Mesothelial cell of epicardium (in vitro differentiated cells): ENCODE data around the gene TMEM35B. TPM values are rescaled to one million over a fixed set of nuclear protein-coding genes. Genes with fewer than 3 reads are reported as not detected.
"Not testable (repeated sequence)": the region's sequence is repeated elsewhere in the genome, so short reads cannot be mapped to it uniquely, and the experiment has no call there.

Experiments used
- DNase-seq, 2 experiments: peaks; one replicate each; pipeline ENCODE4 v3.0.0; 2021; ENCODE audit warnings: low spot score in 2 of 2; ENCODE audit not compliant: unreplicated experiment in 2 of 2
- H3K27ac Mint-ChIP-seq: 2 replicates; pipeline ENCODE4 v1.8.0; 2021; ENCODE audit warnings: mixed read lengths
- H3K27me3 Mint-ChIP-seq: 2 replicates; pipeline ENCODE4 v1.8.0; 2021; ENCODE audit warnings: low read depth, mixed read lengths
- H3K36me3 Mint-ChIP-seq: 2 replicates; pipeline ENCODE4 v1.8.0; 2021; ENCODE audit warnings: mixed read lengths
- H3K4me1 Mint-ChIP-seq: 2 replicates; pipeline ENCODE4 v1.8.0; 2021; ENCODE audit warnings: mixed read lengths
- H3K4me3 Mint-ChIP-seq: 2 replicates; pipeline ENCODE4 v1.8.0; 2021; ENCODE audit warnings: mild to moderate bottlenecking, moderate library complexity, mixed read lengths
- H3K9me3 Mint-ChIP-seq: 2 replicates; pipeline ENCODE4 v1.8.0; 2021; ENCODE audit warnings: mixed read lengths
- CTCF ChIP-seq: fragments of 200-600 bp; sonication (generic); IDR thresholded peaks from one replicate; pipeline ENCODE4 v1.5.0; 2021; ENCODE audit warnings: antibody characterized with exemption; ENCODE audit not compliant: unreplicated experiment
- total RNA-seq: library from RNA; stranded (reverse); gene quantifications from 3 replicates; pipeline ENCODE4 v1.2.1, GENCODE V29; 2021

The TMEM35B gene
- total RNA-seq, 1 donor from 2014 or later, result 13.9 TPM

GRCh38 chr1:34988581-34988980 lies 3.4 kb upstream of the TMEM35B start:
- H3K27me3 Mint-ChIP-seq, result no peaks in the 10 kb centered on the region
- H3K4me1 Mint-ChIP-seq, result peaks cover 11% of the 10 kb centered on the region
- no peak for TF ChIP-seq CTCF
- no peak overlapping the region for H3K27ac Mint-ChIP-seq
- no peaks in the 10 kb centered on the region for H3K9me3 Mint-ChIP-seq
- H3K4me3 Mint-ChIP-seq, result no peak overlapping the region
- no peak for DNase-seq
- H3K36me3 Mint-ChIP-seq, result peaks cover 10% of the 10 kb centered on the region

- H3K4me3 Mint-ChIP-seq, result no peak overlapping the region
- no peaks in the 10 kb centered on the region for H3K27me3 Mint-ChIP-seq
- peaks cover 12% of the 10 kb centered on the region for H3K4me1 Mint-ChIP-seq
- H3K9me3 Mint-ChIP-seq, result no peaks in the 10 kb centered on the region
- peaks cover 10% of the 10 kb centered on the region for H3K36me3 Mint-ChIP-seq
- no peak overlapping the region for H3K27ac Mint-ChIP-seq
- TF ChIP-seq CTCF, result no peak
- no peak for DNase-seq
Observed at GRCh38 chr1:34988147-34988546, 3.0 kb upstream of the TMEM35B start.

GRCh38 chr1:34987018-34987417 lies 1.9 kb upstream of the TMEM35B start:
- Mint-ChIP-seq H3K27ac (no peak overlapping the region), H3K9me3 (no peaks in the 10 kb centered on the region), H3K4me3 (no peak overlapping the region), H3K4me1 (peaks cover 15% of the 10 kb centered on the region), H3K36me3 (peaks cover 9% of the 10 kb centered on the region), H3K27me3 (no peaks in the 10 kb centered on the region)
- no peak for DNase-seq
- TF ChIP-seq CTCF, result no peak

DNA sequence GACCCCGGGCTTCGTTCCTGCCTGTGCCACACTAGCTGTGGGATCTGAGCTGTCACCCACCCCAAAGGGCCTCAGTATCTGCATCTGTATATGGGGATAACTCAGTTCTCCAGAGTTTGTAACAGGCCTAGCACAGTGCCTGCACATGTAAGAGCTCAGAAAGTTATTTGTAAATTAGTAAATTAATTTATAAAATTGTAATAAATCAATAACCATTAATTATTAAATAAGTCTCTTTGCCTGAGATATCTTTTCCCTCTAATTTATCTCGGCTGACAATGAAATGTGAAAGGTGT lies 410 bp upstream of the TMEM35B start:
- not testable (repeated sequence) for H3K27ac Mint-ChIP-seq, H3K36me3 Mint-ChIP-seq, H3K9me3 Mint-ChIP-seq, DNase-seq, H3K27me3 Mint-ChIP-seq
- H3K4me1 Mint-ChIP-seq, result peaks cover 15% of the 10 kb centered on the region
- peak overlapping the region; percentile 95 for H3K4me3 Mint-ChIP-seq

GRCh38 chr1:34984435-34984792 lies 733 bp downstream of the TMEM35B start:
- DNase-seq, result no peak
- H3K9me3 Mint-ChIP-seq, result no peaks in the 10 kb centered on the region

GRCh38 chr1:34983700-34984355 lies 1.3 kb downstream of the TMEM35B start:
- H3K9me3 Mint-ChIP-seq, result no peaks in the 10 kb centered on the region
- TF ChIP-seq CTCF, result no peak
- H3K4me3 Mint-ChIP-seq, result peak overlapping the region; percentile 95
- peak overlapping the region; percentile 88 for H3K27ac Mint-ChIP-seq
- no peaks in the 10 kb centered on the region for H3K27me3 Mint-ChIP-seq
- peaks cover 15% of the 10 kb centered on the region for H3K4me1 Mint-ChIP-seq
- H3K36me3 Mint-ChIP-seq, result peaks cover 7% of the 10 kb centered on the region
- peak in 1 of 2 experiments; percentile 46 for DNase-seq

More at GRCh38 chr1:34984435-34984792, 733 bp downstream of the TMEM35B start:
- H3K27me3 Mint-ChIP-seq, result no peaks in the 10 kb centered on the region
- H3K4me3 Mint-ChIP-seq, result peak overlapping the region; percentile 95
- H3K36me3 Mint-ChIP-seq, result peaks cover 7% of the 10 kb centered on the region
- peak overlapping the region; percentile 88 for H3K27ac Mint-ChIP-seq
- H3K4me1 Mint-ChIP-seq, result peaks cover 15% of the 10 kb centered on the region
- no peak for TF ChIP-seq CTCF
